SH-SY5Y (cell line): ENCODE data around the gene CORO1A.

Source experiments
- GATA2 ChIP-seq: IDR thresholded peaks from 2 replicates; pipeline ENCODE4 v1.6.1; 2011; ENCODE audit warnings: mild to moderate bottlenecking, low read depth, low read length
- GATA3 ChIP-seq: IDR thresholded peaks from 2 replicates; pipeline ENCODE4 v1.6.1; 2011; ENCODE audit warnings: low read depth, mild to moderate bottlenecking, low read length, moderate library complexity

CORO1A gene

DNA sequence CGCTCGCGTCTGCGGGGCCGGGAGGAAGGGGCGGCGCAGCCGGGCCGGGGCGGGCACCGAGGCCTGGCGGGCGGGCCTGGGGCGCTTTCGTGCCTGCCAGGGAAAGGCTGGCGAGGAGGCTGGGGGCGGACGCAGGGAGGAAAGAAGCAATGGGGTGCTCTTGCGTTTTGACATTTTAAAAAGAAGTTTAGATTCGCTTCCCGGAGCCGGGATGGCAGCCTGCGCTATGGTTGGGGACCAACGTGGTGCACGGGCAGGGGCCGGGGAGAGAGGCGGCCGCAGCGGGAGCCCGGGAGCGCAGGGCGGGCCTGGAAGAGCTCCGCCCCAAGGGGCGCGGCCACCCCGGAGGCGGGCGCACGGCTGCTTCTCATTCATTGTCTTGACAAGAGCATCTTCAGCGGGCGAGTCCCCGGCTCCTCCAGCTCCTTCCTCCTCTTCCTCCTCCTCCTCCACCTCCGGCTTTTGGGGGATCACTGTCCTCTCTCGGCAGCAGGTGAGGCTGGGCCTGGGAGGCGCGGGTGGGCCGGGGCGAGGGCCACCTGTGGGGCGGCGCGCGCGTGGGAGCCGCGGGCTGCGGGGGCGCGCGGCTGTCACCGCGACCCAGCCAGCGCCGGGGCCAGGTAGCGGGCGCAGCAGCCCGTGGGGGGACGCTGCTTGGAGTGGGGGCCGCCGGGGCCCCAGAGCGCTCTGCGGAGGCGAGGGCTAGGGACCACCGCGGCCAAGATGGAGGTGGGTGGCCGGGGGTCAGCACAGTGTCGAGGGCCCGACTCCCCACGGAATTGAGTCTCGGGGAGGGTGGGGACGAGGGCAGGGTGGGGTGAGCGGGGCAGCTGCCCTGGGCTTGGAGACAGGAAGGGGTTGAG lies at the start of gene CORO1A:
CORO1A (plus strand) TSS at position 370 of the 863 bp plus-strand sequence. CDS start 1,608 bp downstream, outside the sequence.
- TF ChIP-seq GATA2, result no peak
- TF ChIP-seq GATA3, result no peak

DNA sequence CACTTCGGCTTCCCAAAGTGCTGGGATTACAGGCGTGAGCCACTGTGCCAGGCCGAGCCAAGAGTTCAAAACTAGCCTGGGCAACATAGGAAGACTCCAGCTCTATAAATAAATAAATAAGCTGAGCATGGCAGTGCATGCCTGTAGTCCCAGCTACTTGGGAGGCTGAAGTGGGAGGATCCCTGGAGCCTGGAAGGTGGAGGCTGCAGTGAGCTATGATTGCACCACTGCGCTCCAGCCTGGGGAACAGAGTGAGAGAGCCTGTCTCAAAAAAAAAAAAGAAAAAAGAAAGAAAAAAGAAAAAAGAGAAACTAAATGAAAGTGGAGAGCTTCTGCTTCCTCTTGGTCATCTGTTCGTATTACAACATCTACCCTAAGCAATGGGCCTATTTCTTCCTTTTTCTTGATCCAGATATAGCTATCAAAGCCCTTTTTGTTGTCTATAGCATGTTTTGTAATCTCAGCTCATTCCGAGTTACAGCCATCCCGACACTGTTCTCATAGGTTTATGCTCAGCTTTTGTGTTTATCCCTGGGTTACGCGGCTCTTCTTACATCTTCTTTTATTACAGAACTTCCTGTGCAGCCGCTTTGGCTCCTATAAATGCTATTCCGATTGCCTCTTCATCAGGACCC lies 46.3 kb upstream of the CORO1A start:
- TF ChIP-seq GATA2 (no peak), GATA3 (no peak)

DNA sequence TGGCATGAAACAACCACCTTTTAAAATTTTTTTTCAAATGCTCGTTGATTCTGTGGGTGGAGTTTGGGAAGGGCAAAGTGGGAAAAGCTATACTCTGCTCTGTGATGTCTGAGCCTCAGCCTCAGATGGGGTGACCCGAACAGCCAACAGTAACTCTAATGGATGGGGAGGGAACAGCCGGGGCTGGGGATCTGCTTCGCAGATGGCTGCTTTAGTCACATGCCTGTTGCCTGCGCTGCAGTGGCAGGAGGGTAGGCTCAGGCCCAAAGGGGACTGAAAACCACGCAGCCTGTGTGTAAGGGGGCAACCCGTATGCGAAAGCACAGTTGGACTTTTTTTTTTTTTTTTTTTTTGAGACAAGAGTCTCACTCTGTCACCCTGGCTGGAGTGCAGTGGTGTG lies 45.5 kb upstream of the CORO1A start:
- no peak for TF ChIP-seq GATA3

DNA sequence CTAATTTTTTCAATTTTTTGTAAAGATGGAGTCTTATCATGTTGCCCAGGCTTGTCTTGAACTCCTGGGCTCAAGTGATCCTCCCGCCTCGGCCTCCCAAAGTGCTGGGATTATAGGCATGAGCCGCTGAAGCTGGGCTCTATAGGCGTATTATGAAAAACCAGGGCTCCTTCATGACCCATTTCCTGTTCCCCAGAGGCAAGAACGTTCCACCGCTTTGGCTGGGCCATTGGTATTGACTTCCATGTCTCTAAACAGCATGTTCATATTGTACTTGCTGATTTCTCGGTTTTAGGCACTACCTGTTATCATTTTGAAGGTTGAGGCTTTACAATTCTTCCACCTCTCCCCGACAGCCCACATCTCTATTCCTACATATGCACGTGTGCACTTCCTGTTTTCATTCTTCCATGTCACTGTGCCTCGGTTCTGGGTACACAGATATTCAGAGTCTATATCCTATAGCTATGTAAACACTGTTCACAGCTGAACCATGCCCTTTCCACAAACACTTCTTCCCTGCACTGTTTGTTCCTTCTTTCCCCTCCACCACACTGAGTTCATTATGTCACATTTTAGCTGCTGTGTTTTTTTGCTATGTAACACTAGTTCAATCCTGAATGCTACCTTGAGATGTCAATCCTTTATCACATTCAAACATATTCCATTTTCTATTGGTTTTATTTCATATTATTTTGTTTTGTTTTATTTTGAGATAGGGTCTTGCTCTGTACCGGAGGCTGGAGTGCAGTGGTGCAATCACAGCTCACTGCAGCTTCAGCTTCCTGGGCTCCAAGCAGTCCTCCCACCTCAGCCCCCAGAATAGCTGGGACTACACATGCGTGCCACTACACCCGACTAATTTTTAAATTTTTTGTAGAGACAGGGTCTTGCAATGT lies 43.6 kb upstream of the CORO1A start:
- no peak for TF ChIP-seq GATA3
- TF ChIP-seq GATA2, result no peak

DNA sequence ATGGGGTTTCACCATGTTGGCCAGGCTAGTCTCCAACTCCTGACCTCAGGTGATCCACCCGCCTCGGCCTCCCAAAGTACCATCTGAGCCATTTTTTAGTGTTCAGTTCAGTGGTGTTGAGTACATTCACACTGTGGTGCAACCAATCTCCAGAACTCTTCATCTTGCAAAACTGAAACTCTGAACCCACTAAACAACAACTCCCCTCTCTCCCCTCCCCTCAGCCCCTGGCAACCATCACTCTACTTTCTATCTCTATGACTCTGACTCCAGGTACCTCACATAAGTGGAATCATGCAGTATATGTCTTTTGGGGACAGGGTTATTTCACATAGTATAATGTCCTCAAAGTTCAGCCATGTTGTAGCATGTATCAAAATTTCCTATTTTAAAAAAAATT lies 41.7 kb upstream of the CORO1A start:
- TF ChIP-seq GATA3, result no peak
- no peak for TF ChIP-seq GATA2

DNA sequence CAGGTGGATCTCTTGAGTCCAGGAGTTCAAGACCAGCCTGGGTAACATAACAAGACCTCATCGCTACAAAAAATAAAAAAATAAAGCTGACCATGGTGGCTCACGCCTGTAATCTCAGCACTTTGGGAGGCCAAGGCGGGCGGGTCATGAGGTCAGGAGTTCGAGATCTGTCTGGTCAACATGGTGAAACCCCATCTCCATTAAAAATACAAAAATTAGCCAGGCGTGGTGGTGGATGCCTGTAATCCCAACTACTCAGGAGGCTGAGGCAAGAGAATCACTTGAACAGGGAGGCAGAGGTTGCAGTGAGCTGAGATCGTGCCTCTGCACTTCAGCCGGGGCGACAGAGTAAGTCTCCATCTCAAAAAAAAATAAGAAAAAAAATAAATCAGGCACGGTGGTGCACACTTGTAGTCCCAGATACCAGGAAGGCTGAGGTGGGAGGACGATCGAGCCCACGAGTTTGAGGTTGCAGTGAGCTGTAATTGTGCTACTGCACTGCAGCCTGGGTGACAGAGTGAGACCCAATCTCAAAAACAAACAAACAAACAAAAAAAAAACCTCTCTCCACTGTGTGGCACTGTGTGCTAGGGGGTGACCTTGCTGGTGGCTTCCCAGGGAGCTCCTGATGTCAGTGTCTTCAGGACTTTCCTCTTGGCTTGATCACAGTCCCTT lies 40.6 kb upstream of the CORO1A start:
- TF ChIP-seq GATA2 (no peak), GATA3 (no peak)

DNA sequence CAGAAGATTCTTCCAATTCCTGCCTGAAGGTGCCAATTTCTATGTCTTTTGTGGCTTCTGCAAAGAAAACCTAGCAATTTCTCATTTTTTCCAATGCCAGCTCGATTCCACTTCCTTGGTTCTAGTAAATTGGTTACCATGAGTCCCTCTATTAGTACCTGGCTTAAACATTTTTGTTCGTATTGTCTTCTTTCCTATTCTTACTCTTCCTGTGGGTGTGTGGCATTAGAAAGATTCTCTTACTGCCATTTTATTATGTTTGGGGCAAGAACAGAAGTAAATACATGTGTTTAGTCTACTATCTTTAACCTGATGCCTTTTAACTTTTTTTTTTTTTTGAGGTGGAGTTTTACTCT lies 40.1 kb upstream of the CORO1A start:
- TF ChIP-seq GATA2, result no peak
- TF ChIP-seq GATA3, result no peak

DNA sequence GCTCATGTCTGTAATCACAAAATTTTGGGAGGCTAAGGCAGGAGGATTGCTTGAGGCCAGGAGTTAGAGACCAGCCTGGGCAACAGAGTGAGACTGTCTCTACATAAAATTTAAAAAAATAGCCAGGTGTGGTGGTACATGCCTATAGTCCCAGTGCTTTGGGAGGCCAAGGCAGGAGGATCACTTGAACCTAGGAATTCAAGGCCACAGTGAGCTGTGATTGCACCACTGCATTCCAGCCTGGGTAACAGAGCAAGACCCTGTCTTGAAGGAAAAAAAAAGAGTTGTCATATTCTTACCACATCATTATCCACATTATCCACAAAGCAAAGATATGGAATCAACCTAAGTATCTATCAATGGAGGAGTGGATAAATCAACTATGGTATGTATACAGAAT lies 39.4 kb upstream of the CORO1A start:
- no peak for TF ChIP-seq GATA2
- TF ChIP-seq GATA3, result no peak

DNA sequence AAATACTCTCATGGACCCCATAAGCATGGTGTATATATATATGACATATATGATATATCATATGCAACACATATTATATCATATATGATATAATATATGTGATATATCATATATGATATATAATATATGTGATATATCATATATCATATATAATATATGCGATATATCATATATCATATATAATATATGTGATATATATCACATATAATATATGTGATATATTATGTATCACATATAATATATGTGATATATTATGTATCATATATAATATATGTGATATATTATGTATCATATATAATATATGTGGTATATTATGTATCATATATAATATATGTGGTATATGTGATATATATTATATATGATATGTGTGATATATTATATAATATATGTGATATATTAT lies 38.5 kb upstream of the CORO1A start:
- TF ChIP-seq GATA2 (no peak), GATA3 (no peak)

DNA sequence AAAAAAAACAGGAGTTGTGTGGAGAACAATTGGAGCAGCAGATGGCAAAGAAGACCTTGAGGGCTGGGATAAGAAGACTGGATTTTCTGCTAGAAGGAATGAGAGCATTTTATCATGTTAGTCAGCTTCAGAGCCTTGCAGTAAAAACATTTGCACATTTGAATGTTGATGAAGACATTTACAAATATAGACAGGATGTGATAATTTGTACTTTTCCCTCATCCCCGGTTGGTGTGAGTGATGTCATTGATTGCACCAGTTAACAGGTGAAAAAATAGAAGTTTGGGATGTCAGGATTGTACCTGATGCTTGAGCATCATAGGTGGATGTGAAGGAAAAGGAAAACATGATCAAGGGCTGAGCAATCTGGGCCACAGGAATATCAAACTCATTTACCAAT lies 37.7 kb upstream of the CORO1A start:
- TF ChIP-seq GATA2 (no peak), GATA3 (no peak)

DNA sequence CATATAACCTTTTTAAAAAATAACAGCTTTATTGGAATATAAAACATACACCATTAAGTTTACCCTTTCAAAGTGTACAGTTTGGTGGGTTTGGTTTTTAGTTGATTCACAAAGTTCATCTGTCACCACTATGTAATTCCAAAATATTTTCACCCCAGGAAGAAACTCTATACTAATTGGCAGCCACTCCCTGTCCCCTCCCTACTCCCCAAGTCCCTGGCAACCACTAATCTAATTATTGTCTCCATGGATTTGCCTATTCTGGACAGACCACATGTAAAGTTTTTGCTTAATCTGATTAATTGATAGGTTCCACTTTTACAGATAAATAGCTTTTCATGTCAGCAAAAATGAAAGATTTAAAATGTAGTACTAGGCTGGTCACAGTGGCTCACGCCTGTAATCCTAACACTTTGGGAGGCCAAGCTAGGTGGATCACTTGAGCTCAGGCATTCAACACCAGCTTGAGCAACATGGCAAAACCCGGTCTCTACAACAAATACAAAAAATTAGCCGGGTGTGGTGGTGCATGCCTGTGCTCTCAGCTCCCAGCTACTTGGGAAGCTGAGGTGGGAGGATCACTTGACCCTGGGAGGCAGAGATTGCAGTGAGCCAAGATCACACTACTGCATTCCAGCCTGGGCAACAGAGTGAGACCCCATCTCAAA lies 35.4 kb upstream of the CORO1A start:
- no peak for TF ChIP-seq GATA2
- no peak for TF ChIP-seq GATA3

DNA sequence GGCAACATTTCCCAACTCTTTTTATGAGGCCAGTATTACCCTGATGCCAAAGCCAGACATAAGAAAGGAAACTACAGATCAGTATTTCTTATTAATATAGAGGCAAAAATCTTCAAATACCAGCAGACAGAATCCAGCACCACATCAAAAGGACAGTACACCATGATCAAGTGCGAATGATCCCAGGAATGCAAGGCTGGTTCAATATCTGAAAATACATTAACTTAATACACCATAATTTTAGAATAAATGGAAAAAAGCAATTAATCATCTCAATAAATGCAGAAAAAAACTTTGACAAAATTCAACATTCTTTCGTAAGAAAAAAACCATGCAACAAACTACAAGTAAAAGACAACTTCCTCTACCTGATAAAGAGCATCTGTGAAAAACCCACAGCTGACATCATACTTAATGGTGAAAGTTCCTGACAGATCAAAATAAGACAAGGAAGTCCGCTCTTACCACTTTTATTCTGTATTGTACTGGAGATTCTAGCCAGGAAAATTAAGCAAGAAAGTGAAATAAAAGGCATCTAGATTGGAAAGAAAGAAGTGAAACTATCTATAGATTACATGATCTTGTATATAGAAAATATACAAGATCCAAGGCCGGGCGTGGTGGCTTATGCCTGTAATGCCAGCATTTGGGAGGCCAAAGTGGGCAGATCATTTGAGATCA lies 34.0 kb upstream of the CORO1A start:
- TF ChIP-seq GATA2 (no peak), GATA3 (no peak)

DNA sequence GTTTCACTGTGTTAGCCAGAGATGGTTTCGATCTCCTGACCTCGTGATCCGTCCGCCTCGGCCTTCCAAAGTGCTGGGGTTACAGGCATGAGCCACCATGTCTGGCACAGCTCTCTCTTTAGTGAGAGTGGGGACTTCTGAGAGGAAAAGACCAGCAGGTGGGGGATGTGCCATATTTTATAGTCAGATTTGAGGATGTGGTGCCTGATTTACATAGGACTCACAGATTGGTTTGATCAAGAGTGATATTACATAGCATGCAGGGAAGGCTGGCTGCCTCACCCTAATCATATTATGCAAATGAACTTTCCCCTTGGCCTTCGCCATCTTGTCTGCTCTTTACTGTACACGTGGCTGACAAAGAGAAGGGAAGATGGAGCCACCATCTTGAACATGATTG lies 32.3 kb upstream of the CORO1A start:
- no peak for TF ChIP-seq GATA3
- no peak for TF ChIP-seq GATA2

DNA sequence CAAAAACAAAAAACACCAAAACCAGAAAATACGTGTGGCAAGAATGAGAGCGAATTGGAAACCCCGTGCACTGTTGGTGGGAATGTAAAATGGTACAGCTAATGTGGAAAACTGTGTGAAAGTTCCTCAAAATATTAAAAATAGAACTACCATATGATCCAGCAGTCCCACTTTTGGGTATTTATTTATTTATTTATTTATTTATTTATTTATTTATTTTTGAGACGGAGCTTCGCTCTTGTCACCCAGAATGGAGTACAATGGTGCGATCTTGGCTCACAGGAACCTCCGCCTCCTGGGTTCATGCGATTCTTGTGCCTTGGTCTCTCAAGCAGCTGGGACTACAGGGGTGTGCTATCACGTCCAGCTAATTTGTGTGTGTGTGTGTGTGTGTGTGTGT lies 30.9 kb upstream of the CORO1A start:
- TF ChIP-seq GATA2, result no peak
- TF ChIP-seq GATA3, result no peak
